SKM-1 treated with dmso at 0.1 percent for 144 hours (cell line): Measurements from ENCODE around the gene OR2T2.
A peak's percentile ranks its signal among the peaks of the same experiment; 100 is the strongest.
"Not testable (repeated sequence)": the region's sequence is repeated elsewhere in the genome, so short reads cannot be mapped to it uniquely, and the experiment has no call there.

ENCODE experiments used
- DNase-seq: peaks from one replicate; lab custom pipeline; 2025; ENCODE audit not compliant: unreplicated experiment; lab: John Stamatoyannopoulos, UW

OR2T2 gene

GRCh38 chr1:248449821-248450465 is 4.5 kb downstream of the OR2T2 start:
- not testable (repeated sequence) for DNase-seq

DNA sequence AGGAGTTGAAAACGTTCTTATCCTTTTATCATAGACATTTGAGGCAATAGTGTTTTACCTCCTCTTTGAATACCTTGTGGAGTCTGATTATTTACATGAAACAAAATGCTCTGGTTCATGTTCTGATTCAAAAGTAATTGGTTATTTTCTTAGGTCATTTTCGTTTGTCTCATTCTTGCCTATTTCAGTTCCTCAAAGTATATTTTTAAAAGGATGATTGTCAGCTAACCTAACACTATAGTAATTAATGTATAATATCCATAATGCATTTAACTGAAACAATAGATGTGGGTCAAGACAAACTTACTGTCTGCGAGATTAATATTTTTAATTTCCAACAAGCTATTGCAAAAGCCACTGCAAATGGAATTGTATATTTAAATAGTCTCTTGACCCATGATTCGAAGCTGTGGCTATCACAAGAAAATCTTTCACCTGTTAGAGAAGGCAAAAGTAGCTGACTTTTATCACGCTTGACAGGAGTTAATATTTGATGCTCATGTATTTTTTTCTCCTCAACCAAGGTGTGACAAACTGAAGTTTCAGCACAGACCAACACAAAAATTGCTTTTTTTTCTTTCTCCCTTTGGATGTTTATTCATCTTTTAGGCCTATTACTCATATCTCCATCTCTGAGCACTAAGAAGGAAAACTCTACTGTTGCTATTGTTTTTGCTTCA is 5.2 kb downstream of the OR2T2 start:
- not testable (repeated sequence) for DNase-seq

DNA sequence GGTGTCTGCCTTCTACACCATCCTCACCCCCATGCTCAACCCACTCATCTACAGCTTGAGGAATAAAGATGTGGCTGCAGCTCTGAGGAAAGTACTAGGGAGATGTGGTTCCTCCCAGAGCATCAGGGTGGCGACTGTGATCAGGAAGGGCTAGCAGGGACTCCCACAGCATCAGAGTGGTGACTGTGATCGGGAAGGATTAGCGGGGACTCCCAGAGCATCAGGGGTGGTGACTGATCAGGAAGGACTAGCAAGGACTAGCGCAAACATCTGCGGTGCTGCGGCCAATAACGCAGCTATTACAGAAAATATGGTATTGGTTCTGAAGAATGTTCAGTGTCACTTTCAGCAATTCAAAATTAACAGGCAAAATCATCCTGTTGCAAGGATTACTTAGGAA is 8.2 kb downstream of the OR2T2 start:
- DNase-seq = not testable (repeated sequence)

- not testable (repeated sequence) for DNase-seq
Measured at GRCh38 chr1:248455045-248455444, 9.6 kb downstream of the OR2T2 start.

DNA sequence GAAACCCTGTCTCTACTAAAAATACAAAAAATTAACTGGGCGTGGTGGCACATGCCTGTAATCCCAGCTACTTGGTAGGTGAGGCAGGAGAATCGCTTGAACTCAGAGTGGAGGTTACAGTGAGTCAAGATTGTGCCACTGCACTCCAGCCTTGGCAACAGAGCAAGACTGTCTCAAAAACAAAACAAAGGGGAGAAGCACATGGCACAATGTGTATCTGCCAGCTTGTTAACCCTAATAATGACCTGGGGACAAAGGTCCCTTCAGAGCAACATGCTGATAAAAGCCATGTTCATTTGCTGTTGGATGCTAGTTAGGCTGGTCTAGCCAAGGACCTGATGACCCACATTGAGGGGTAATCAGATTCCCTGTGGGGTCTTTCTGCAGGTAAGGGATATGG is 11.2 kb downstream of the OR2T2 start:
- DNase-seq = not testable (repeated sequence)

- DNase-seq = not testable (repeated sequence)
Measured at GRCh38 chr1:248459117-248459516, 13.7 kb downstream of the OR2T2 start.

- DNase-seq = no peak
Measured at GRCh38 chr1:248471154-248471553, 25.7 kb downstream of the OR2T2 start.

DNA sequence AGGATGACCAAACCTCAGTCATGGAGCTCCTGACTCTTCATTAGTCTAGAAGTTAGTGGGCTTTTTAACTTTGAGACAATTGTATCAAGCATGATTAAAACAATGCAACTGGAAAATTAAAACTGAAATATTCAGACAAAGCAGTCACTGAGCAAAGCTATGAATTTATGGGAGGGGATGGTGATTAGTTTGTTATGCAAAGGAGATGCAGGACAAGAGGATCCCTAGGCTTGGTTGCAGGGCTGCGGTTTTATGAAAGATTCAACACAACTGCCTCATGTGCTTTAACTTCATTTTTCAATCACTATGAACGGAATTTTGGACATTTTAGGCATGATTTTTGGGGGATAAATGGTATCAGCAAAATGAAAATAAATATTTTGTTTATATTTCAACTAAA is 26.7 kb downstream of the OR2T2 start:
- DNase-seq = not testable (repeated sequence)

GRCh38 chr1:248473051-248473450 is 27.6 kb downstream of the OR2T2 start, which contains the start of gene OR2T3:
OR2T3 (plus strand) TSS chr1:248473351; CDS start chr1:248473351, 0 bp downstream.
- not testable (repeated sequence) for DNase-seq

DNA sequence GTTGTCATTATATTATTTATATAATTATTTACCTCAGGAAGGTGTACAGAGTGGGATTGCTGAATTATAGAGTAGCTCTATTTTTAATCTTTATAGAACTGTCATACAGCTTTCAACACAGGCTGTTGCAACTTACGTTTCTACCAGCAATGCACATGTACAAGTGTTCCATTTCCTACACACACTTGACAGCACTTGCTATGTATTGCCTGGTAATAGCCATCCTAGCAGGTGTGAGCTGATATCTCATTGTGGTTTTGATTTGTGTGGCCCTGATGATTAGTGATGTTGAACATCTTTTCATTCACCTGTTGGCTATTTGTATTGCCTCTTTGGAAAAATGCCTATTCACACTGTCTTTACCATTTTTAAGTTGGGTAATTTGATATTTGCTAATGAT is 30.2 kb downstream of the OR2T2 start:
- DNase-seq = not testable (repeated sequence)

DNA sequence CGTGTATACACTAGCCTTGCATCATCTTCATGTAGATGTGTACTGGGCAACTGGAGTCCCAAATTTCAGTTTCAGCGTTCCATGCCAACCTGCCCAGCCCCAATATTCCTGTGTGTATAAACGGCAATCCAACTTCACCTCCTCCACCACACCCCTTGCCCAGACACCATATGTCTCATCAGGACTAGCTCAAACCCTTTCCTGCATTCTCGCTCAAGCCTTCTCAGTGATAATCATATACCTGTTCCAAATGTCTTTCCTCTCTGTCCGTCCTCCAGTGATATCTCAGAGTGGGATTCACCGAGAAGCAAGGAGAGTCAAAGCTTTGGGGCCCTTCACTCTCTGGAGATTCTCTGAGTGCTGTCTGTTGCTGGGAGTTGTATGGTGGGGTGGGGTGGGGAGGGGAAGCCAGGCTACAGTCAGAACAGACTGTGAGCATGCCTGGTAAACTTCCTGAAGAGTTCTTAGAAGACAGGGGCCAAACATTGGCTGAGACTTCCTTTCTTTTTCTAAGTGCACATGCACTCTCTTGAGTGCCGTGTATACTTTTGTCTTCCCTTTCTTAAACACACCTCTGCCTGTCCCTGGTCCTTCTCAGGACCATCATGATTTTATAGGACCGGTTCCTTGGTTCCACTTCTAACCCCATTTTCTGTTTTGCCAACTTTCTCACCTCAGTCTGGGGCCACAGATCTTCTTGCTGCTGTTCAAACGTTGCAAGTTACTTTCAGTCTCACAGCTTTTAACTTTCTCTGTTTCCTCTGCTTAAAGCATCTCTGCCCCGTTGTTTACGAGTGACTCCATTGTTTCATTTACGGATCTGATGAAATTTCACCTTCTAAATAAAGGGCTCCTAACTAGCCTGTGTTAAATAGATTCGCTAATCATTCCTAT is 36.5 kb downstream of the OR2T2 start:
- not testable (repeated sequence) for DNase-seq

GRCh38 chr1:248488289-248488688 is 42.9 kb downstream of the OR2T2 start, which contains the start of gene OR2T5:
OR2T5 (plus strand) TSS chr1:248488589; CDS start chr1:248488589, 0 bp downstream.
- not testable (repeated sequence) for DNase-seq

- not testable (repeated sequence) for DNase-seq
Measured at GRCh38 chr1:248496661-248497060, 51.2 kb downstream of the OR2T2 start.

GRCh38 chr1:248500305-248501035 is 55.0 kb downstream of the OR2T2 start:
- DNase-seq = peak; percentile 9
